Smooth muscle cell (in vitro differentiated cells): Measurements from ENCODE around the gene TMEM88. TPM values are rescaled to one million over a fixed set of nuclear protein-coding genes. Genes with fewer than 3 reads are reported as not detected.
A peak's percentile ranks its signal among the peaks of the same experiment; 100 is the strongest.

Experiments
- DNase-seq: peaks from one replicate; lab custom pipeline; 2025; ENCODE audit not compliant: unreplicated experiment; lab: John Stamatoyannopoulos, UW
- H2AFZ ChIP-seq: fragments of 200-600 bp; sonication (generic); 2 replicates; pipeline ENCODE4 v1.6.0; 2016; ENCODE audit warnings: antibody characterized with exemption, low read depth, mild to moderate bottlenecking
- H3F3A ChIP-seq: fragments of 200-600 bp; sonication (generic); 2 replicates; pipeline ENCODE4 v1.6.0; 2017; ENCODE audit warnings: antibody characterized with exemption, low read depth
- H3K27ac ChIP-seq: fragments of 200-600 bp; sonication (generic); 2 replicates; pipeline ENCODE4 v1.5.1; 2016; ENCODE audit warnings: low read depth, mild to moderate bottlenecking
- H3K27me3 ChIP-seq: fragments of 200-600 bp; sonication (generic); 2 replicates; pipeline ENCODE4 v1.6.1; 2016; ENCODE audit warnings: low read depth, mild to moderate bottlenecking
- H3K36me3 ChIP-seq: fragments of 200-600 bp; sonication (generic); 2 replicates; pipeline ENCODE4 v1.5.1; 2016; ENCODE audit warnings: low read depth
- H3K4me1 ChIP-seq: fragments of 200-600 bp; sonication (generic); 2 replicates; pipeline ENCODE4 v1.5.1; 2016; ENCODE audit warnings: low read depth
- H3K4me2 ChIP-seq: fragments of 200-600 bp; sonication (generic); 2 replicates; pipeline ENCODE4 v1.6.0; 2016; ENCODE audit warnings: mild to moderate bottlenecking
- H3K4me3 ChIP-seq: fragments of 200-600 bp; sonication (generic); 2 replicates; pipeline ENCODE4 v1.5.1; 2016; ENCODE audit warnings: mild to moderate bottlenecking
- H3K79me2 ChIP-seq: fragments of 200-600 bp; sonication (generic); 2 replicates; pipeline ENCODE4 v1.6.0; 2016; ENCODE audit warnings: low read depth, mild to moderate bottlenecking
- H3K9ac ChIP-seq: fragments of 200-600 bp; sonication (generic); 2 replicates; pipeline ENCODE4 v1.6.0; 2016; ENCODE audit warnings: low read depth
- H3K9me3 ChIP-seq: fragments of 200-600 bp; sonication (generic); replicated peaks from 2 replicates; pipeline ENCODE4 v1.5.1; 2016; ENCODE audit warnings: low read depth
- H4K20me1 ChIP-seq: fragments of 200-600 bp; sonication (generic); 2 replicates; pipeline ENCODE4 v1.6.0; 2016; ENCODE audit warnings: low read depth
- CTCF ChIP-seq: fragments of 200-600 bp; sonication (generic); IDR thresholded peaks from 2 replicates; pipeline ENCODE4 v1.5.1; 2017; ENCODE audit warnings: borderline replicate concordance, mild to moderate bottlenecking, antibody characterized with exemption; ENCODE audit not compliant: insufficient read depth, poor library complexity, severe bottlenecking
- WGBS: methylation state at CpG from one replicate; pipeline ENCODE4 v1.1.7; 2016; ENCODE audit warnings: low lambda C conversion rate; 5-methylcytosine and 5-hydroxymethylcytosine counted together
- polyA plus RNA-seq: library from polyadenylated mRNA; unstranded; fragments of >200 nt; fragmentation: Nextera tagmentation; extraction: Ambion mirVana; gene quantifications from 2 replicates; pipeline ENCODE4 v1.2.1, GENCODE V29; 2016
- total RNA-seq: library from RNA; depleted of rRNA; stranded (reverse); fragments of >200 nt; gene quantifications from 2 replicates; pipeline ENCODE4 v1.2.3, GENCODE V29; 2014

The TMEM88 gene
- total and polyA plus RNA-seq, 2 experiments from 2014 or later, result 5.1 to 16.1 TPM

- H2AFZ ChIP-seq, result no peak overlapping the region
- H3K4me2 ChIP-seq, result peak overlapping the region; percentile 100
- TF ChIP-seq CTCF, result peak; percentile 27
- H4K20me1 ChIP-seq, result no peaks in the 10 kb centered on the region
- no peak overlapping the region for H3K9ac ChIP-seq
- H3K79me2 ChIP-seq, result peaks cover 15% of the 10 kb centered on the region
- WGBS, result 69% methylated on average over 11 of the region's 11 CpGs
- no peaks in the 10 kb centered on the region for H3K27me3 ChIP-seq
- peaks cover 40% of the 10 kb centered on the region for H3K4me1 ChIP-seq
- peaks cover 17% of the 10 kb centered on the region for H3F3A ChIP-seq
- peak overlapping the region; percentile 88 for H3K27ac ChIP-seq
- no peaks in the 10 kb centered on the region for H3K9me3 ChIP-seq
- peak overlapping the region; percentile 87 for H3K4me3 ChIP-seq
- H3K36me3 ChIP-seq, result no peaks in the 10 kb centered on the region
- DNase-seq, result peak; percentile 65
Measured at GRCh38 chr17:7889166-7889955, 34.5 kb downstream of the TMEM88 start.

GRCh38 chr17:7893187-7893880, 38.5 kb downstream of the TMEM88 start:
- DNase-seq, result no peak
- peaks cover 7% of the 10 kb centered on the region for H3F3A ChIP-seq

GRCh38 chr17:7894226-7894625, 39.4 kb downstream of the TMEM88 start:
- no peak for DNase-seq
- WGBS, result 95% methylated on average over 8 of the region's 9 CpGs

More at GRCh38 chr17:7893187-7893880, 38.5 kb downstream of the TMEM88 start:
- peaks cover 18% of the 10 kb centered on the region for H3K4me1 ChIP-seq
- H2AFZ ChIP-seq, result no peak overlapping the region
- 89% methylated on average over 14 of the region's 15 CpGs for WGBS
- no peak overlapping the region for H3K27ac ChIP-seq
- TF ChIP-seq CTCF, result no peak
- no peaks in the 10 kb centered on the region for H4K20me1 ChIP-seq
- H3K36me3 ChIP-seq, result no peaks in the 10 kb centered on the region
- no peaks in the 10 kb centered on the region for H3K27me3 ChIP-seq
- no peak overlapping the region for H3K9ac ChIP-seq
- no peak overlapping the region for H3K4me2 ChIP-seq
- peaks cover 10% of the 10 kb centered on the region for H3K79me2 ChIP-seq
- H3K9me3 ChIP-seq, result no peaks in the 10 kb centered on the region
- no peak overlapping the region for H3K4me3 ChIP-seq

More at GRCh38 chr17:7894226-7894625, 39.4 kb downstream of the TMEM88 start:
- Histone ChIP-seq H3K4me1 (peaks cover 9% of the 10 kb centered on the region), H3F3A (no peaks in the 10 kb centered on the region), H3K4me3 (no peak overlapping the region), H2AFZ (no peak overlapping the region), H3K9ac (no peak overlapping the region), H3K4me2 (no peak overlapping the region), H3K27ac (no peak overlapping the region), H3K79me2 (peaks cover 10% of the 10 kb centered on the region), H4K20me1 (no peaks in the 10 kb centered on the region), H3K9me3 (no peaks in the 10 kb centered on the region), H3K36me3 (no peaks in the 10 kb centered on the region), H3K27me3 (no peaks in the 10 kb centered on the region)
- TF ChIP-seq CTCF, result no peak
